ENCODE data around the gene CENPQ.

GRCh38 chr6:49535795-49536194 is 72.6 kb downstream of the CENPQ start:
- TF ChIP-seq POLR2A (IDR thresholded peaks at IDR 0.05; ENCODE audit: low read length) = no peak
- TF ChIP-seq GATA1 (IDR thresholded peaks at IDR 0.05; ENCODE audit: low read depth, low read length) = no peak
